ENCODE measurements around the gene SNRK.

SNRK gene

DNA sequence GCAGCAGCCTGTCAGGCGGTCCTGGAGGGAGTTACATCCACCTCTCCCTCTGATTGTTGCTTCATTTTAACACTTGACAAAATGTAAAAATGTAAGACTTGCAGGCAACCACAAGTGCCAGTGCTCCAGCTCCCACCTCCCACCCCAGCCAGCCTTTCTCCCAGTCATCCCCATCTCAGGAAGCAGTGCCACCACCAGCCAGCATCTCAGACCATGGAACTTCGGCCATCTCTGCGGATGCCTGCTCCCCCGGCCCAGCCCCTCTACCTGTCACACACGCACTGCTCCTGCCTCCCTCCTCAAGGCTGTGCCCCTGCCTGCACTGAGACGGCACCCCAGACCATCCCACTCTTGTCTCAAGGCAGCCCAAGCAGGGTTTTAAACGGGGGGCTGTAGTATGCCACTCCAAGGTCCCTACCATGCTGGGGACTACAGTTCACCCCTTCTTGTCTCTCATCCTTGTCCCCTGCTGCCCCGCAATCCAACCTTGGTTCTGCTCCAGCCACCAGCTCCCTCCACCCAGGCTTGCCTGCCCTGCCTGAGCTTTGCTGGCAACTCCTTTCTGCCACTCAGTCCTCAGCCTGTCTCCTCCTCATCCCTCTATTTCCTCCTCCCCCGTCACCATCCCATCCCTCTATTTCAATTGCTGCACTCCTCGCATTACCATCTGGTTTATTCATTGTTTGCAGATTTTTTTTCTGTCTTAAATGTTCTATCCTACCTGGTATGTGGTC is 85.8 kb downstream of the SNRK start:
- DNase-seq, result no peak

DNA sequence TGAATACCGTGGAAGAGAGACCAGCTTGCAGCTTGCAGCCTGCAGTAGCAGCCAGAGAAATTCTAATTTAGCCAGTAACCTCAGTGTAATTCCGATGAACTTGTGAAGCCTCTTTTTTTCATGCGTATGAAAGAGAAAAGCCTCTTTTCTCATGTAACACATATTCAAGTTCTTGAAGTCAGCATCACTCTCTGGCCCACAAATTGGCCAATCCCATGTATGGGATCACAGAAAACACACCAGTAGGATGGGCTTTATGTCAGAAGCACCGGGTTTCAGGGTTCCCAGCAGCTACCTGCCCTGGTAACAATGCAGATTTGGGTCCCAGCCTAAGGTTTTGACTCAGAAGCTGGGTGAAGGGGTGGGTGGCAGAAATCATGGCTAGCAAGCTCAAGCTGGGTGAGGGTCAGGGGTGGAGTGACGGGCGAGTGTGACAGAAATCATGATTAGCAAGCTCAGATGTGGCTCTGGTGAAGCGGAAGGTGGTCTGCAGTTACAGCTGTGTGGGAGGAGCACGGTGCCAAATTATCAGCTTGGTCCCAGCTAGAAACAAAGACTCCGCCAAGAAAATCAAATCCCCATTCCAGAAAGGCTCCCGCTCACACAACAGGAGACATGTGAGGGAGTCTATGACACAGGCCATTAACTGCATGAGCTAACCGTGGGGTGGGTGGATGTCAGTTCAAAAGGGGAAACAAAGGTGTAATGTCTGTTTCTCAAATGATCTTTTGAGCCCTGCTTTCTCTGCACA is 86.6 kb downstream of the SNRK start:
- no peak for DNase-seq

DNA sequence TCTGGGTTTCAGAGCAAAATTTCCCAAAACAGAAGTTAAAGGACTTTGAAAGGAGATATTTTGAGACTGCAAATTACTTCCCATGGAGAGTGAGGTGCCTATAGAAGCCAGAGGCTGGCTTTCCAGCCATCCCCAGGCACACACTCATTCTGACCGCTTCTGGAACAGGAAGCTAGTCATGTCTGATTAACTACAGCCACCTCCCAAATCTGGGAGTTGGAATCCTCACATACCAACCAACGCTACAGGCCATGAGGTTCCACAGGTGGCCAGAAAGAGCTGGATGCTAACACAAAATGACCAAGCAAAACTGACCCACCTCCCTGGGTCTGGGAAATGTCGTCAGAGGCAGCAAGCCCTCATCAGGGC is 87.2 kb downstream of the SNRK start:
- no peak for DNase-seq

DNA sequence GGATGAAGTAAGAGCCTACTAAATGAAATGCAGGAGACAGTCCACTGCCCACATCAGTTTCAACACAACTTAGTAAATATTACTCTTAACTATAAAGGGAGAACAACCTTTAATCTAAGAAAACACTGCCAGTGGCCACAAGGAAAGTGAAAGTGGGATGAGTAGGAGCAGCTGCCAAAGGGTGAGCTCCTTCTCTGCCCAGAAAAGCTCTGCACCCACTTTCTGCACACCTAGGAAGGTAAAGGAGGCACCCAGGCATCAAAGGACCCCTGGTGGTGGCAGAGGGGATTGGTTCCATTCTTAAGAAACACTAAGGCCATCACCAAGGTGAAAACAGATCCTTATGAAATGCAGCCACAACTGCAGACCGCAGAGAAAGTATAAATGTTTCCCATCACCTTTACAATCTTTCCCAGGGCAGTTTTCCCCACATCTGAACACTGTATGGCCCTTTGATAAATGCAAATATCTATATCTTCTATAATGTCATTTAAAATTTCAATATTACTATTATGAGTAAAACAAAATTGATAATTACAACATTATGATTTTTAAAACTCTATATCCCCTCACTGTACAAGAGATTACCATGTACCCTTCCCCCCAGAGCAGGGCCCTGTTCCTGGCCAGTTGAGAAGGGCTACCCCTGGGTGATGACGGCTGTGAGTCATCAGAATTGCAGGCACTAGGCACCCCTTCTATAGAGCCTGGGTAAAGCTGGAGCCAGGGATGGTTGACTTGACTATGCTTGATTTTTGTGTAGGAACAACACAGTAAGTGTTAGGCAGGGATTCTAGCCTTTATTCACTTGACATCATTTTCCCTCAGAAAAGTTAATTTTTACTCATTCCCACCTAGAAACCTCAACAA is 92.0 kb downstream of the SNRK start:
- peak; percentile 29 for DNase-seq

DNA sequence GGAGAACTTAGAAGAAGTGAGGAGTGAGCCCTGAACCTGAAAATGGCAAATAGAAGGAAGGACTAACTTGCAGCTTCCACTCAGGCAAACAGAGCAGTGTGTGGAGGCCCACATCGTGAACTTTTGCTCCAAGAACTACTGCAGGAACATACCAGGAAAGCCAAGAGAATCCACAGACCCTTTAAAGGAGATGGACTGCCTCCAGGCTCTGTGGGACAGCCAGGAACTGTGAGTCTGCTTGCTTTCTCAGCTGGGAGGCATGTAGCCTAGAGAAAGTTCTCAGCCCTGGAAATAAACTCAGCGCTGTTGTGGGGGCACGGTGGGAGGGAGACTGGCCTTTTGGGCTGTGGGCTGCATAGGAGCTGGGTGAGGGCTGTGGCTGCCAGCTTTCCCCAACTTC is 93.0 kb downstream of the SNRK start:
- peak; percentile 72 for DNase-seq

DNA sequence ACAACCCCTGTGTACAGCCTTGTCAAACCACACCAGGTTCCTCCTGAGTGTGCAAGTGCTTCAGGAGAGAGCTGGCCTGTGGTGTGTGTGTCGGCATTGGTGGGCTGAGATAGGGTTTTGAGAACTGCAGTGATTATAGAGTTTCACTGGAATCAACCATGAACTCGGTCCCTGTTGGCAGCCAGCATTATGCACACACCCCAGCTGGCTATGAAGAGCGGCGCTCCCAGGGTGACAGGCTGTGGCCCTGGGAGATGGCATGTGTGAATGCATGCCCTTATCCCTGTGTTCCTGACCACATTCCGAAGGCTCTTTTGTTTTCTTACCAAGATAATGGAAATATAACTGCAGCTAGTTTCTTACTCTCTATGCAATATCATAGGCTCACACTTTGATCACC is 101.8 kb downstream of the SNRK start:
- no peak for DNase-seq

DNA sequence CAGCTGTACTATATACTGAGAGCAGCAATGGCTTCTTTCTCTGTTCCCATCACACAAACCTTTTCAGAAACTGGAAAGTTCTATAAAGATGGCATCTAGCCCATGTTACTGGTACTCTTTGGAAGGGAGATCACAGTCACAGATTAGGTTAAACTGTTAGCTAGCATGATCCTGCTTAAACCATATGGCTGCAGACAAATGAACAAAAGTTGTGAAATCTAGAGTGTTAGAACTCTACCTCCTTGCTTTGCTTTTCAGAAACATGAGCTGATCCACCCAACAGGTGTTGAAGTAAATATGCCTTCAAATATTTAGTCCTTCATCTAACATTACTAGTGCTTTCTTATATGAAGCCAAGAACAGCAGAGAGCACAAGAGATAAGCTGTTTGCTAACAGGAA is 102.6 kb downstream of the SNRK start:
- DNase-seq, result no peak

DNA sequence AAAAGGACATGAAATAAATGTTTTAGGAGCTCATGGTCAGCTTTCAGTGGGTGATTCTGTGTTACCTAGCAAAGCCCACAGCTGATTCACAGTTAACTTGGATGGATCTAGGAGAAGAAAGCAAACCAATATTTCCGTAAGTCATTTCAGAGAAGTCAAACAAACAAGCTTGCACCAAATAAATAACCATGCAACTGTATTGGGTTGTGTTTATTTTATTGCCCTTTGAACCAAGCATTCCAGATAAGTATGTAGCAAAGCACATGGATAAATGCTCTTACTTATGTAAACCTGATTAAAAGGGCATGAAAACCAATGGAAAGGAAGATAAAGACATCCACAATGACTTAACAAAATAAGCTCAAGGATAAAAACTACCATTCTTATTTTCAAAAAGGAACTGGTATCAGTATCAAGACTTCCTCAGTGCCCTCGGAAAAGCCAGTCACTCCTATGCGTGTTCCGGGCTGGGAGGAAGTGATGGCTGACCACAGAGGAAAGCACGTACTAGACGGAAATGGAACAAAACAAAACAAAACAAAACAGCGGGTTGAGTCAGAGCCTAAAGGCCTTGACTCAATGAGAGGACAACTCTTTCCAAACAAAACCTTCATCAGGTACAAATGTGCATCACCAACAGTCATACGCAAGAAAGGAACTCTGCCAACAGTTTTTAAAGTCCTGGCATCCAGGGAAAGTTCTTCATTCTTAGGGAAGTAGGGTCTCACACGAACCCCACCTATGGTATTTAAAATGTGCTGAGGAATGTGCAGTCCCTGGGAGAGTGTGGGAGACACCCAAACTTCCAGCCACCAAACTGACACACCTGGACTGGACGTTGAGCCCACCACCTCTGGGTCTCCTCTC is 103.3 kb downstream of the SNRK start:
- DNase-seq, result no peak

DNA sequence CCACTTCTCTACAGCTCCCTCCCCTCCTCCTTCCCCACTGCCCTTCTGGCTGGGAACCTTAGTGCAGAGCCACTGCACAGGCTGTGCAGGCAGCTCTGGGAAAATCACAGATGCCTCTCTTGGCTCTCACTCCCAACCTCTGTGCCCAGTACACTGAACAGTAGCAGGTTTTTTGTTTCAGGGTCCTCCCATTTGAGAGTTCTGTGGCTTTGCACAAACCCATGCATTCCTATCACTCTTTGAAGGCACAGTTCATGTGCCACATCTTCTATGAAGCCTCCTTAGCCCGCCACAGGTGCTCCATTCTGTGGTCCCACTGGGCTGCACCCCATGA is 103.9 kb downstream of the SNRK start:
- DNase-seq, result no peak

DNA sequence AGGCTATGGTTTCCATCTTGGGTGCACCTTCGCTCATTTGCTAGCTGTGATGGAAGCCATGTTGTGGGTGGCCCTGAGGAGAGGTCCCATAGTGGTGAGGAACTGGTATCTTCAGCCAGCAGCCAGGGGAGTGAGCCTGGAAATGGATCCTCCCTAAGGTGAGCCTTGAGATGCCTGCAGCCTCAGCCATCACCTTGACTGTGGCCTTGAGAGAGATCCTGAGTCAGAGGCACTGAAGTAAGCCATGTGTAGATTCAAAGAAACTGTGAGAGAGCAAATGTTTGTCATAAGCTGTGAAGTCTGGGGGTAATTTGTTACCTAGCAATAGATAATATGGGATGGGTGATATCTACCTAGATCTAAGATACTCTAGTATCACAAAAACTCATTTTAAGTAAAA is 105.3 kb downstream of the SNRK start:
- DNase-seq, result no peak

DNA sequence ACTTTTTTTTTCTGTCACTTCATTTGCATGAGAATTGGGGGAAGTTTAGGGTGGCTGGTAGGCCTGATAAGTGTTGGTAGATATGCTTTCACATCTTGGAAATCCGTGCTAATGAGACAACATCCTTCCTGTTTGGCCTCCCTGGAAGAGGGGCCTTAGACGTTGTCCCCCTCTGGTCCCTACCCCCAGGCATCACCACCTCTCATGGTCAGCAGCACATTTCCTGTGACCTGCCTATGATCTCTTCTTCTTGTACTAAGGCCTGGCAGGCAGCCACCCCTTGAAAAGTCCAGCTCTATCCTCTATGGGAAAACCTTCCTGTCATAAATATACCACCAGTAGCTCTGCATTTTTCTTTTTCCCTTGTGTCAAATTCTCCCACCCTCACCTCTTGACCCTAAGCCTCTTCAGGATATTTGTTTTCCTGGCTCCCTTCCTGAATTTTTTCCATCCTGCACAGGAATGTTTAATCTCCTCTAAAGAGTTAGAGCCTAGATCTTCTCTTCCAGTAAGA is 107.8 kb downstream of the SNRK start:
- DNase-seq, result peak; percentile 47

DNA sequence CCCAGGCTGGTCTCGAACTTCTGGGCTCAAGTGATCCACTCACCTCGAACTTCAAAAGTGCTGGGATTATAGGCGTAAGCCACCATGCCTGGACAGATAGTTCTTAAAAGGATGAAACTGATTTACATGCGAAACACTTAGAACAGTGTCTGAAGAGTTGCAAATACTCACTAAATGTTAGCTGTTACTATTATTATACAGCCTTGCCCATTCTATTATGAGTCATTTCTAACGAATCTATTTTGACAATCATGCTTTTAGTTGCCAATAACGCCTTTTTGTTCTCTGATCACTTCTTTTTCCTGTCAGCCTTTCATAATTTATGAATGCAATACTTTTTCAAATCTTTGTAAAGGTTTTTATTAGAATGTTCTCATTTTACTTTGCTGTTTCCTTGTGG is 112.7 kb downstream of the SNRK start:
- no peak for DNase-seq

DNA sequence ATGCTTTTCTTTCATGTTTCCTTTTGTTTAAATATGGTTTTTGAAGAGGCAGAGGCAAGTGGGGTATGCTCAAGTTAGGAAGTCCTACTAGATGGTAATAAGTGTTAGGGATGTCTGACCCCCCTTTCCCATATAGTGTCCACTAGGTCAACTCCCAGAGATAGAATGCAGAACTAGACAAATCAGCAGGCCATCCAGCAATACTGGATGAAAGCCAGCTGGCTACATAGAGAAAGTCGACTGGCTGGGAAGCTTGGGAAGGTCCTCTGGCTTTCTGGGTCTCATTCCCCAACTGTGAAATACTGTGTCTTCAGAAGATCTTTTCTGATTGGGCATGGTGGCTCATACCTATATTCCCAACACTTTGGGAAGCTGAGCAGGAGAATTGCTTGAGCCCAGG is 113.8 kb downstream of the SNRK start:
- no peak for DNase-seq
